IMR-90 (cell line): ENCODE measurements around the gene KLHL29. TPM values are rescaled to one million over a fixed set of nuclear protein-coding genes. Genes with fewer than 3 reads are reported as not detected.

Experiments
- ATAC-seq: fragments of 200-7000 bp; cut with Tn5 transposase; 2 replicates; pipeline ENCODE4 v1.9.1; 2020; ENCODE audit warnings: low read depth, mild to moderate bottlenecking, moderate library complexity
- BruUV-seq: library from RNA; stranded (reverse); fragments of 400-500 nt; replicated peaks from 2 replicates; lab custom pipeline; 2021; lab: Mats Ljungman, UMichigan
- CTCF ChIA-PET: fragments of 300-600 bp; formaldehyde crosslinking; extraction: SDS; loops from one replicate; lab custom pipeline; 2021; ENCODE audit warnings: antibody characterized with exemption; lab: Yijun Ruan, JAX
- POLR2A ChIA-PET: fragments of 300-600 bp; sonication (Branson Sonifier 250); formaldehyde crosslinking; loops from one replicate; lab custom pipeline; 2022; ENCODE audit warnings: antibody characterized with exemption; ENCODE audit not compliant: unreplicated experiment; lab: Charles Lee
- DNase-seq: peaks from one replicate; pipeline ENCODE4 v3.0.0; 2013
- H2AFZ ChIP-seq: replicated peaks from 2 replicates; pipeline ENCODE3; 2013; ENCODE audit warnings: low read length, mild to moderate bottlenecking; ENCODE audit not compliant: poor library complexity
- H2AK5ac ChIP-seq: 2 replicates; pipeline ENCODE4 v1.6.1; 2013; ENCODE audit warnings: low read depth, low read length, inconsistent platforms
- H2AK9ac ChIP-seq: replicated peaks from 2 replicates; pipeline ENCODE3; 2013; ENCODE audit warnings: mild to moderate bottlenecking, low read depth, low read length, moderate library complexity; ENCODE audit not compliant: poor library complexity
- H2BK120ac ChIP-seq: 2 replicates; pipeline ENCODE4 v1.6.1; 2013; ENCODE audit warnings: low read depth, low read length, inconsistent platforms
- H2BK15ac ChIP-seq: 3 replicates; pipeline ENCODE4 v1.6.1; 2013; ENCODE audit warnings: low read depth, low read length, inconsistent platforms
- H2BK20ac ChIP-seq: 2 replicates; pipeline ENCODE4 v1.6.1; 2013; ENCODE audit warnings: low read depth, mild to moderate bottlenecking, inconsistent platforms, low read length, moderate library complexity
- H2BK5ac ChIP-seq: 2 replicates; pipeline ENCODE4 v1.6.1; 2013; ENCODE audit warnings: mild to moderate bottlenecking, low read depth, low read length, inconsistent platforms; ENCODE audit not compliant: poor library complexity, severe bottlenecking
- H3K14ac ChIP-seq: replicated peaks from 2 replicates; pipeline ENCODE4 v1.6.1; 2013; ENCODE audit warnings: low read depth, low read length, inconsistent platforms
- H3K18ac ChIP-seq: 2 replicates; pipeline ENCODE4 v1.6.1; 2013; ENCODE audit warnings: low read depth, low read length, control low read depth
- H3K23ac ChIP-seq: 2 replicates; pipeline ENCODE4 v1.6.1; 2013; ENCODE audit warnings: low read depth, low read length, inconsistent platforms
- H3K27ac ChIP-seq: 2 replicates; pipeline ENCODE4 v1.5.1; 2013; ENCODE audit warnings: mild to moderate bottlenecking, control low read depth, low read length; ENCODE audit not compliant: insufficient read depth
- H3K27me3 ChIP-seq: 2 replicates; pipeline ENCODE4 v1.6.1; 2013; ENCODE audit warnings: low read length; ENCODE audit not compliant: control insufficient read depth, insufficient read depth
- H3K36me3 ChIP-seq: 2 replicates; pipeline ENCODE4 v1.6.1; 2013; ENCODE audit warnings: low read length, mixed read lengths; ENCODE audit not compliant: control insufficient read depth, insufficient read depth
- H3K4ac ChIP-seq: 2 replicates; pipeline ENCODE4 v1.6.1; 2013; ENCODE audit warnings: low read depth, low read length, inconsistent platforms
- H3K4me1 ChIP-seq: 2 replicates; pipeline ENCODE4 v1.6.1; 2013; ENCODE audit warnings: low read length, mixed read lengths; ENCODE audit not compliant: control insufficient read depth, insufficient read depth
- H3K4me2 ChIP-seq: 2 replicates; pipeline ENCODE4 v1.6.1; 2013; ENCODE audit warnings: low read depth, mild to moderate bottlenecking, control low read depth, low read length, moderate library complexity
- H3K4me3 ChIP-seq: 2 replicates; pipeline ENCODE4 v1.5.1; 2013; ENCODE audit warnings: low read depth, mild to moderate bottlenecking, control low read depth, low read length, moderate library complexity; ENCODE audit not compliant: insufficient read depth
- H3K56ac ChIP-seq: 2 replicates; pipeline ENCODE4 v1.6.1; 2013; ENCODE audit warnings: low read length, inconsistent platforms; ENCODE audit not compliant: insufficient read depth; ENCODE audit errors: extremely low read depth
- H3K79me1 ChIP-seq, 2 experiments: 2 replicates each; pipeline ENCODE4 v1.6.1; 2013; ENCODE audit warnings: low read length in 2 of 2, inconsistent platforms in 1 of 2, low read depth in 1 of 2
- H3K9ac ChIP-seq: 2 replicates; pipeline ENCODE4 v1.6.1; 2013; ENCODE audit warnings: low read depth, low read length, control low read depth
- H3K9me1 ChIP-seq: 2 replicates; pipeline ENCODE4 v1.6.1; 2013; ENCODE audit warnings: low read length, inconsistent platforms; ENCODE audit not compliant: insufficient read depth
- H3K9me3 ChIP-seq: 2 replicates; pipeline ENCODE4 v1.6.1; 2013; ENCODE audit warnings: low read length; ENCODE audit not compliant: control insufficient read depth, insufficient read depth
- H4K20me1 ChIP-seq: 2 replicates; pipeline ENCODE4 v1.6.1; 2013; ENCODE audit warnings: low read length, inconsistent platforms; ENCODE audit not compliant: insufficient read depth
- H4K5ac ChIP-seq: 2 replicates; pipeline ENCODE4 v1.6.1; 2013; ENCODE audit warnings: mild to moderate bottlenecking, low read depth, low read length, control low read depth
- H4K8ac ChIP-seq, 2 experiments: 2 replicates each; pipeline ENCODE4 v1.6.1; 2013; ENCODE audit warnings: low read depth in 2 of 2, low read length in 2 of 2, control low read depth in 1 of 2, inconsistent platforms in 1 of 2
- H4K91ac ChIP-seq: 2 replicates; pipeline ENCODE4 v1.6.1; 2013; ENCODE audit warnings: low read depth, low read length, inconsistent platforms; ENCODE audit not compliant: insufficient read depth
- BHLHE40 ChIP-seq: fragments of 150-350 bp; IDR thresholded peaks from 2 replicates; pipeline ENCODE4 v1.6.1; 2016; ENCODE audit warnings: mild to moderate bottlenecking, low read depth, low read length
- CEBPB ChIP-seq: IDR thresholded peaks from 2 replicates; pipeline ENCODE4 v1.6.1; 2012; ENCODE audit warnings: low read depth, low read length, improper control_type of control experiment
- CHD1 ChIP-seq: IDR thresholded peaks from 2 replicates; pipeline ENCODE4 v1.6.1; 2012; ENCODE audit warnings: low read depth, low read length, improper control_type of control experiment
- CTCF ChIP-seq: conservative IDR thresholded peaks from 2 replicates; pipeline ENCODE4 v1.5.1; 2012; ENCODE audit warnings: mild to moderate bottlenecking, low read depth, low read length, improper control_type of control experiment
- ELK1 ChIP-seq: fragments of 150-350 bp; IDR thresholded peaks from 2 replicates; pipeline ENCODE4 v1.6.1; 2016; ENCODE audit warnings: low read depth, mild to moderate bottlenecking, low read length, moderate library complexity, borderline replicate concordance
- FOS ChIP-seq: fragments of 150-350 bp; IDR thresholded peaks from 2 replicates; pipeline ENCODE4 v1.6.1; 2016; ENCODE audit warnings: low read depth, low read length
- MAFK ChIP-seq: IDR thresholded peaks from 2 replicates; pipeline ENCODE4 v1.6.1; 2012; ENCODE audit warnings: low read depth, low read length, improper control_type of control experiment
- MAZ ChIP-seq: IDR thresholded peaks from 2 replicates; pipeline ENCODE4 v1.6.1; 2012; ENCODE audit warnings: low read depth, mild to moderate bottlenecking, low read length, improper control_type of control experiment, moderate library complexity, borderline replicate concordance
- MXI1 ChIP-seq: IDR thresholded peaks from 2 replicates; pipeline ENCODE4 v1.6.1; 2012; ENCODE audit warnings: low read depth, mild to moderate bottlenecking, low read length, moderate library complexity, borderline replicate concordance
- NFE2L2 ChIP-seq: fragments of 150-350 bp; IDR thresholded peaks from 2 replicates; pipeline ENCODE4 v1.6.1; 2016; ENCODE audit warnings: low read depth, mild to moderate bottlenecking, low read length
- POLR2A ChIP-seq: IDR thresholded peaks from 2 replicates; pipeline ENCODE4 v1.6.1; 2012; ENCODE audit warnings: mild to moderate bottlenecking, low read depth, low read length
- RAD21 ChIP-seq: IDR thresholded peaks from 2 replicates; pipeline ENCODE4 v1.6.1; 2012; ENCODE audit warnings: low read length, improper control_type of control experiment
- RCOR1 ChIP-seq: IDR thresholded peaks from 2 replicates; pipeline ENCODE4 v1.6.1; 2012; ENCODE audit warnings: mild to moderate bottlenecking, low read length, improper control_type of control experiment; ENCODE audit not compliant: insufficient replicate concordance
- RFX5 ChIP-seq: IDR thresholded peaks from 2 replicates; pipeline ENCODE4 v1.8.0; 2012; ENCODE audit warnings: low read depth, mild to moderate bottlenecking, low read length, moderate library complexity
- SMC3 ChIP-seq: fragments of 150-350 bp; IDR thresholded peaks from 2 replicates; pipeline ENCODE4 v1.6.1; 2016; ENCODE audit warnings: low read depth, mild to moderate bottlenecking, antibody characterized with exemption, low read length, moderate library complexity
- USF2 ChIP-seq: fragments of 150-350 bp; IDR thresholded peaks from 2 replicates; pipeline ENCODE4 v1.6.1; 2017; ENCODE audit warnings: mild to moderate bottlenecking, antibody characterized with exemption, low read length, low read depth
- WGBS, 2 experiments: methylation state at CpG; one replicate each; pipeline versions ENCODE4 v1.1.5 to v1.1.7; 2013; ENCODE audit warnings: missing lambda C conversion rate in 2 of 2; ENCODE audit not compliant: insufficient read length in 1 of 2; ENCODE audit errors: extremely low coverage in 2 of 2; 5-methylcytosine and 5-hydroxymethylcytosine counted together
- dilution Hi-C: fragments of 300-500 bp; cut with HindIII; formaldehyde crosslinking; loops from one replicate; pipeline ENCODE4 v1.14.3; 2018; ENCODE audit warnings: low sequenced_read_pairs; ENCODE audit not compliant: unreplicated experiment
- in situ Hi-C: fragments of 300-500 bp; cut with MboI; formaldehyde crosslinking; loops from 3 replicates; pipeline ENCODE4 v1.14.3; 2019; ENCODE audit warnings: low sequenced_read_pairs, inconsistent platforms, mixed read lengths
- intact Hi-C: fragments of 100-400 bp; cut with micrococcal nuclease; formaldehyde crosslinking; loops from 2 replicates; pipeline ENCODE4 v1.10.0; 2022
- polyA plus RNA-seq, 3 experiments: library from polyadenylated mRNA; depleted of rRNA; stranded (reverse); fragments of >200 nt; gene quantifications; 2 replicates each; pipeline ENCODE4 v1.2.3, GENCODE V29; 2012; ENCODE audit warnings: low replicate concordance in 1 of 3
- total RNA-seq: library from RNA; depleted of rRNA; stranded (reverse); fragments of >200 nt; gene quantifications from 2 replicates; pipeline ENCODE4 v1.2.3, GENCODE V29; 2012

The KLHL29 gene
- total and polyA plus RNA-seq, 2 of the 4 experiments (the other 2 are of a cell fraction): 2.0 to 8.0 TPM

GRCh38 chr2:23531881-23532280, 146.9 kb downstream of the KLHL29 start:
- Histone ChIP-seq H3K27ac (no peak overlapping the region), H3K9me3 (no peaks in the 10 kb centered on the region), H2AFZ (no peak overlapping the region), H3K9me1 (no peaks in the 10 kb centered on the region), H3K4me1 (peaks cover 7% of the 10 kb centered on the region; the same call in 1 of the 2 replicates), H2BK5ac (no peak overlapping the region), H3K27me3 (no peaks in the 10 kb centered on the region), H3K9ac (no peak overlapping the region), H4K5ac (no peak overlapping the region), H2BK120ac (no peak overlapping the region), H3K56ac (no peak overlapping the region), H4K20me1 (no peaks in the 10 kb centered on the region), H3K14ac (no peak overlapping the region), H2BK15ac (no peak overlapping the region), H3K23ac (no peak overlapping the region), H3K4me3 (no peak overlapping the region), H3K4me2 (peak overlapping the region; percentile 93; the same call in 1 of the 2 replicates), H3K36me3 (no peaks in the 10 kb centered on the region), H3K4ac (no peak overlapping the region; the same call in 1 of the 2 replicates), H4K8ac (no peak overlapping the region; a peak in 1 of 4 replicates), H2BK20ac (no peak overlapping the region), H2AK5ac (no peak overlapping the region), H4K91ac (no peak overlapping the region), H3K18ac (no peak overlapping the region; the same call in 1 of the 2 replicates), H2AK9ac (no peak overlapping the region), H3K79me1 (no peaks in the 10 kb centered on the region)
- peak; percentile 9; the same call in 1 of the 2 replicates for ATAC-seq
- POLR2A ChIA-PET: no interaction called here
- CTCF ChIA-PET: no interaction called here
- in situ Hi-C loops (no loop called here), dilution Hi-C loops (no loop called here), intact Hi-C loops (no loop called here)
- WGBS, 2 experiments: no CpG with 5 or more reads among the region's 8 CpGs
- no TSS peak for BruUV-seq
- DNase-seq: no peak
- TF ChIP-seq RCOR1 (no peak), ELK1 (no peak), RFX5 (no peak), NFE2L2 (no peak), POLR2A (no peak), CHD1 (no peak), MAZ (no peak), MAFK (no peak), USF2 (no peak), RAD21 (no peak), MXI1 (no peak), FOS (no peak), BHLHE40 (no peak), SMC3 (no peak), CEBPB (no peak), CTCF (no peak)
